ENCODE data around the gene MAML2.

DNA sequence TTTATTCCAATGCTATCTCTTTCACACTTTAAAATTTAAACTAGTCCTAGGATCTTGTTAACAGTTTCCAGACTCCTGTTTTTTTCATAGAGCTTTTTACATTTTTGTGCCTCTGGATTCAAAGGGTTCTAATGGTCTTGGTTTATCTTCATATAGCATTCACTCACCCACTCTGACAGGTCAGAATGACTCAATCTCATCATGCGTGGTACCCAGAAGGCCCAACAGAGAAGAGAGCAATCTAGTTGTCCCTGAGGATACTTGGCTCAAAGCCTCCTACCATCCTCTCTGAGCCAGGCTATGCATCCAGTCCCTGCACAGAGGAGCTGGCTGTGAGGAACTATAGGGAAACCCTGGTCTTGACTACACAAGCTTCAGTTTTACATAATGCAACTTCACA lies 27.5 kb downstream of the MAML2 start:
- TF ChIP-seq POLR2AphosphoS5 (IDR thresholded peaks at IDR 0.05) = no peak
- TF ChIP-seq, protein P1, sequence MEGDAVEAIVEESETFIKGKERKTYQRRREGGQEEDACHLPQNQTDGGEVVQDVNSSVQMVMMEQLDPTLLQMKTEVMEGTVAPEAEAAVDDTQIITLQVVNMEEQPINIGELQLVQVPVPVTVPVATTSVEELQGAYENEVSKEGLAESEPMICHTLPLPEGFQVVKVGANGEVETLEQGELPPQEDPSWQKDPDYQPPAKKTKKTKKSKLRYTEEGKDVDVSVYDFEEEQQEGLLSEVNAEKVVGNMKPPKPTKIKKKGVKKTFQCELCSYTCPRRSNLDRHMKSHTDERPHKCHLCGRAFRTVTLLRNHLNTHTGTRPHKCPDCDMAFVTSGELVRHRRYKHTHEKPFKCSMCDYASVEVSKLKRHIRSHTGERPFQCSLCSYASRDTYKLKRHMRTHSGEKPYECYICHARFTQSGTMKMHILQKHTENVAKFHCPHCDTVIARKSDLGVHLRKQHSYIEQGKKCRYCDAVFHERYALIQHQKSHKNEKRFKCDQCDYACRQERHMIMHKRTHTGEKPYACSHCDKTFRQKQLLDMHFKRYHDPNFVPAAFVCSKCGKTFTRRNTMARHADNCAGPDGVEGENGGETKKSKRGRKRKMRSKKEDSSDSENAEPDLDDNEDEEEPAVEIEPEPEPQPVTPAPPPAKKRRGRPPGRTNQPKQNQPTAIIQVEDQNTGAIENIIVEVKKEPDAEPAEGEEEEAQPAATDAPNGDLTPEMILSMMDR (IDR thresholded peaks at IDR 0.05) = no peak
- TF ChIP-seq POLR2A (IDR thresholded peaks at IDR 0.05) = no peak
